Skin epidermis (tissue), 12 donors: ENCODE results near the gene FOXI1.

ENCODE experiments used
- H3K27ac ChIP-seq, 21 experiments: fragments of 200-600 bp; sonication (generic) in 11 of 21; one replicate each; pipeline ENCODE4 v1.5.0; 2020; ENCODE audit warnings: mild to moderate bottlenecking in 3 of 21, inconsistent platforms in 2 of 21, moderate library complexity in 2 of 21
- H3K4me3 ChIP-seq, 7 experiments: fragments of 200-600 bp; sonication (generic) in 2 of 7; one replicate each; pipeline ENCODE4 v1.5.0; 2020; ENCODE audit warnings: inconsistent platforms in 2 of 7, mild to moderate bottlenecking in 2 of 7, moderate library complexity in 1 of 7

The FOXI1 gene

DNA sequence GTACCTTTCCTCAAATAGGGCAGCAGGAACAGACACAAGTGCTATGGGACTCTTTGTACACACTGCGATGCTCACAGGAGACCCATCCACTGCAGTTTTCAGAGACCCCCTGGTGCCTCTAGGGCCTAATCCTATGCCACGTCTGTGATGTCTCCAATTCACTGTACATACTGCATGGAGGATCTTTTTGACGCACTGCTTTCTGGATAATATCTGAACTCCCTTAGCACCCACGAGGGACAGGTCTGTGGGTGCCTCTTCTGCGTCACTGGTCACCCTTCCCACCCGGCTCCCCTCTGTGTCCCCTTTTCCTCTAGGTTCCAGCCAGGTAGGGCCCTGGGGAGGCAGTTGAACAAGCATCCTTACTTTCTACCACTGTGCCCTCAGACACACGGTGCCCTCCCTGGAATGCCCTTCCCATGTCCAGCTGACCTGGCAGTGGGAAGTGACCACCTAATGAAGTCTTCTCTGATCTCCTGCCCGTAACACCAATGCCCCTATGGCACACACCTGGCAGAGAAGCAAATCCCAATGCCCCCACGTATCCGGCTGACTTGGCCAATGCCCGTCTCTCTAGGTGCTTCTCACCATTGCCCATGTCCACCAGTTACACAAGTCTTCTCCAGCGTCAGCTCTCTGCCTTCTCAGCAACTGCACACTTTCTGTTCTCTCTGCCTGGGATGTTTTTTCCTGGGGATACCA is 41.5 kb downstream of the FOXI1 start:
- no peak overlapping the region for H3K27ac ChIP-seq

DNA sequence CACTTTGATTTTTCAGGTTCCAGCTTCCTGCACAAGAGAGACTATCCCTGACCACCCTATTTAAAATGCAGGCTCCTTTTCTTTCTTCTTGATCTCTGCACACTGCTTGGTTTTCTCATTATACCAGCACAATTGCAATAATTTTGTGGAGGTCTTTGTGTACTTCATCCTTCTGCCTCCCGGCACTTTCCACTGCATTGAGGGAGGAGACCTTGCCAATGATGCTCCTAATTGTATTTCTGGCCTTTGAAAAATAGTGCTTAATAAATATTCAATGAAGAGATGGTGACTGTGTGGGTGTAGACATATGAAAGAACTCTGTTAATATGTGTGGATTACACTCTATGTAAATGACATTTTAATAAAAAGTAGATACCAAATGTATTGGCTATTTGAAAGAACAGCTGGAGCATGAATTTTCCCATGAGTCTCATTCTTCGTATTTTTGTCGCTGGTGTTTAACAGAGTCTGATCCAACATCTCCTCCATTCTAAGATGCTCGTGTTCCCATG is 42.1 kb downstream of the FOXI1 start:
- H3K4me3 ChIP-seq = no peak overlapping the region
- no peak overlapping the region for H3K27ac ChIP-seq

More for the DNA sequence above, 41.5 kb downstream of the FOXI1 start:
- H3K4me3 ChIP-seq = no peak overlapping the region

DNA sequence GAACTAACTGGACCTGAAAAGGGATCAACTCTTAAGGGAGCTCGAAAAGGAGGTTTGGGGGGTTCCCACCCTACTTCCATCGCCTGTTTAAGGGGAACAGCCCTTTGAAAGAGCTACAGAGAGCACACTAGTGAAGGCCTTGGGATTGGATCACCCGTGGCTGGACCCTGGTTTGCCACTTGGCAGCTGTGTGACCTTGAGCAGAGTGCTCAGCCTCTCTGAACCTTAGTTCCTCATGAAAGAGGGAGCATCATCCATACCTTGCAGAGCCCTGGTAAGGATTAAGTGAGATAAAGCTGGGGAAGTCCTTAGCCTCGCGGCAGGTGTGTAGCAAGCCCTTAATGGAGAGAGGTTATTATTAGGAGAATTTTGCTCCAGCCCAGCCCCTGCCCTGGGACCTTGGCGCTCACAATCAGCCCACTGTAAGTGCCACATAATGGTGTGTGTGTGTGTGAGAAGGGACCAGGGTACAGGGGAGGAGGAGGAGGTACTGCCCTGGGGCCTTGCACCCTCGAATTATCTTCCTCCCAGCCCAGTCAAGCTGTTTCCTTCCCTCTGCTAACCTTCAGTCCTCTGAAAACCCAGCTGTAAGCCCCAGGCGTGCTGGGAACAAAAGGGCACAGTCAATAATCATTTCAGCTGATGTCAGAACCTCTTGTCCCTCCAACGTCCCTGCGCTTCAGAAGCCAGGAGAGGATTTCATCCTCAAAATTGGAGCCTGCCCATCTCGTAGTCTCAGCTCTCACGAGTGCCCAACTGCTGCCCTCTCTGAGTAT is 42.9 kb downstream of the FOXI1 start:
- Histone ChIP-seq H3K4me3 (no peak overlapping the region), H3K27ac (no peak overlapping the region)

DNA sequence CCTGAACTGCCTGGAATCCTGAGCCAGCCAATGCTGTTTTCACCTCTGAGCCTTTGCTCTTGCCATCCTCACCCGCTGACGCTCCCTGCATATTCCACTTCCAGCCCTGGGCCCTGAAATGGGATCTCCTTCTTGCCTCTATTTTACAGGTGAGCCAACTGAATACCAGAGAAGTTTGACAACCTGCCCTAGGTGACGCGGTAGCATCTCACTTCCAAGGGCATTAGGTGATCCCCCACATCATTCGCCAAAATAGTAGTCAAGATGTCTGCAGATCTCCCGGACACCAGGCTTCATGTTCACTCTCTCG is 43.5 kb downstream of the FOXI1 start:
- Histone ChIP-seq H3K4me3 (no peak overlapping the region), H3K27ac (no peak overlapping the region)

DNA sequence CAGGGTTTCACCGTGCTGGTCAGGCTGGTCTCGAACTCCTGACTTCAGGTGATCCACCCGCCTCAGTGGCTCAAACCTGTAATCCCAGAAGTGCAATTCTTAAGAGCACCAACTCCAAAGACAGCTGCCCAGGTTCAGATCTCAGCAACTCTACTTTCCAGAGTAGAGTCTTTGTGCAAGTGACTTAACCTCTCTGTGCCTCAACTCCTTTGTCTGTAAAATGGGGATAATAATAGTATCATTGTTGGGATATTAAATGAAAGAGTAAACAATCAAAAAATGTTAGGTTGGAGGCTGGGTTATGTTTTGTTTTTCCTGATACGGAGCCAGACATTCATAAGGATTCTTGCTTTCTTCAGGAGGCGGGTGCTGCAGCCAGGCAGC is 45.0 kb downstream of the FOXI1 start:
- Histone ChIP-seq H3K4me3 (no peak overlapping the region), H3K27ac (no peak overlapping the region)

DNA sequence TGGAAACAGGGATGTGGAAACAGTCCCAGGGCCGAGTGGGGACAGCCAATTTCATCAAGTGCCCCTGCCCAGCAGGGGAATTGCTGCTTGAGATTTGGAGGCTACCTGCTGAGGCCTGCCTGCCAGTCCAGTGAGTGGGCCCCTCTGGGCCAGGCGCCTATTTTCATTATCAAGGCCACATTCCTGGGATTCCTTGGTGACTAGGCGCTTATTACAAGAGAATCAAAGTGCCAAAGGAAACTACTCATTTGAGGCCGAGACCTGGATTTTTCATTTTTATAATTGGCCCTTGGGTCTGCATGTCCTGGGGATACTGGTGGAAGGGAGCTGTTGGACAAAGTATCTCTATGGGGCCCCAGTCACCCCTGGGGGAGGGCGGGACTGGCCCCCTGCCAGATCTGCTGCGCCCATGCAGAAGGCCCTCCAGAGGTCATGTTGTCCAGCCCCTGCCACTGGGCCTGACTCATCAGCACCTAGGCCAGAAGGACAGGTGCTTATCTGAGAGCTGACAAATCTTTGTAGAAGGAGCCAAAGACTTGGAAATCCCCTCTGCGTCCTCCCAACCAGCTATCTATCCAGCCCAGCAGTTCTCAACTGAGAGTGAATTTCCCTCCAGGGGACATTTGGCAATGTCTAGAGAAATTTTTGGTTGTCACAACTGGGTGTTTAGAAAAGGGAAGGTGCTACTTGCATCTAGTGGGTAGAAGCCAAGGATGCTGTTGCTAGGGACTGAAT is 45.6 kb downstream of the FOXI1 start:
- Histone ChIP-seq H3K4me3 (no peak overlapping the region), H3K27ac (no peak overlapping the region)

DNA sequence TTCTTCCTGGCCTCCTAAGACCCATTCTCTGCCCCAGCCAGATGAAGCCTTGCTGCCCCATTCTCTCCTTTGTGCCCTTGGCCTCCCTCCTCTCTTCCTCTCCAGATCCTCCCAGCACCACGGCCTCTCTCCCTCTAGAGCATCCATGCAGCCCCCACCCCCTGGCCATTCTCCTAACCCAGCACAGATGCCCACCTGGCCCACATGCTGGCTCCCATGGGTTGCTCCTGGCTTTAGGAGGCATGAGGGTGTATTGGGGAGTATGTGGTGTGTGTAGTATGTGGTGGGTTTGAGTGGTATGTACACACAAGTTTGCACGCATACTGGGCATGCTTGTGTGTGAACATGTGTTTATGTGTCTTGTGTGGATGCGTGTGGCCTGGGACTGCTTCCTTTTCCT is 47.1 kb downstream of the FOXI1 start:
- Histone ChIP-seq H3K4me3 (no peak overlapping the region), H3K27ac (no peak overlapping the region)

DNA sequence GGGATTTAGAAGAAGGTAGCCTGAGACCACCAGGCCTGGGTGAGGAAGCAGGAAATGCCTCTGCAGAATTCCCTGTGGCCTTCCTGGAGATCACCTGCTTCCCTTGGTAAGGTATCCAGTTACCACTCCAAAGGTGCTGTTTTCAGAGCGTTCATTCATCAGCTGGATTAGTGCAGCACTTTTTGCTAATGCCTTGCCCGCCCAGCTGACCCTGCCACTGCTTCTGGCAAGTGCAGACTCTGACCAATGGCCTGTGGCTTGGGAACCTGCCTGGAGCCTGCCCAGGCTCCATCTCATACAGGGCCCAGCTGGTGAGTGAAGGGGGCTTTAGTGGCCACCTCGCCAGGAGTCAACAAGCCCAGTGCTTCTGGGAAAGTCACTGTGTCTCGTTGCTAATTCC is 48.6 kb downstream of the FOXI1 start:
- H3K27ac ChIP-seq = no peak overlapping the region
- H3K4me3 ChIP-seq = no peak overlapping the region

DNA sequence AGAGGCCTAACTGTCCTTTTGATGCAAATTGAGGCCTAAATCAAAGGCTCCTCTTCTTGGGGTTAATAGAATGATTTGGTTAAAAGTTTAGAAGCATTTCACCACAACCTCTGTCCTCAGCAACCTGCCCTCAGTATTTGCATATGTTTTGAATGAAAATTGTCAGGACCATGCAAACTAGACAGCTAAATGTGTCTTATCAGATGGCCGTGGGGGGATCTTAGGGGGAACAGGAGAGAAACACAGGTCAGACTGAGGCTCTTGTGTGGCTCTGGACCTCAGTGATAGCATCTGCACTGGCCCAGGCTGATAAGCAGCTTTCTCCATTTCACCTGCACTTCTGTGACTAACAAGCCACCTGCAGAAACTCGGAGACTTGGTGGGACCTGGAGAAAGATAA is 49.0 kb downstream of the FOXI1 start:
- Histone ChIP-seq H3K4me3 (no peak overlapping the region), H3K27ac (no peak overlapping the region)

DNA sequence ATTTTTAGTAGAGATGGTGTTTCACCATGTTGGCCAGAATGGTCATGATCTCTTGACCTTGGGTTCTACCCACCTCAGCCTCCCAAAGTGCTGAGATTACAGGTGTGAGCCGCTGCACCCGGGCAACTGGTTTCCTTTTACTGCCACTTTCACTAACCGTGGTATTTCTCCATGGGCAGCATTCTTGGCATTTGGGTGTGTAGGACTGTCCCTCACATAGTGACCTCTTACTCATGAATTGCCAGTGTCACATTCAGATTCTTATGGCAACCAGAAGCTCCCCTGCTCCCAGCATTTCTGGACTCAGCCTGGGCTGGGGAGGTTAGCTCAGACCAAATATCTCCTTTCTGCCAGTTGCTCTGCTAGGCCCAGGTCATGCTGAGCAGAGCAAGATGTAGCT is 50.1 kb downstream of the FOXI1 start:
- H3K27ac ChIP-seq = no peak overlapping the region
- no peak overlapping the region for H3K4me3 ChIP-seq

DNA sequence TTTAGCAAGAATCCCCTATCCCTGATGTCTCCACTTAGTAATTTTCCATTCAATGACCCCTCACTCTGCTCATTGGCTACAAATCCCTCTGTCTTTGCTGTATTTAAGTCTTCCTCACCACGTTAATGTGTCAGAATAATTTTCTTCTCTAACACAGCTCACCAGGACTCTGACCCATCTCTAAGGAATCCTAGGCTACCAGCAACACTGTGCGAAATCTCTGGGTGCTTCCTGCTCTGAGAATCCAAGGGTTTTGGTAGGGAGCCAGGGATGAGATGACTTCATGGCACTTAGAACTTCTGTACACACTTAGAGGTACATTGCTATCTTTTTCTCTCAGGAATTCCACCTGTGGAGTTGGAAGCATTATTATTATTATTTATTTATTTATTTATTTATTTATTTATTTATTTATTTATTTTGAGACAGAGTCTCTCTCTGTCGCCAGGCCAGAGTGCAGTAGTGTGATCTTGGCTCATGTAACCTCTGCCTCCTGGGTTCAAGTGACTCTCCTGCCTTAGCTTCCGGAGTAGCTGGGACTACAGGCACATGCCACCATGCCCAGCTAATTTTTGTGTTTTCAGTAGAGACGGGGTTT is 53.5 kb downstream of the FOXI1 start:
- Histone ChIP-seq H3K4me3 (no peak overlapping the region), H3K27ac (no peak overlapping the region)
